Measurements from ENCODE around the gene GPR39.

DNA sequence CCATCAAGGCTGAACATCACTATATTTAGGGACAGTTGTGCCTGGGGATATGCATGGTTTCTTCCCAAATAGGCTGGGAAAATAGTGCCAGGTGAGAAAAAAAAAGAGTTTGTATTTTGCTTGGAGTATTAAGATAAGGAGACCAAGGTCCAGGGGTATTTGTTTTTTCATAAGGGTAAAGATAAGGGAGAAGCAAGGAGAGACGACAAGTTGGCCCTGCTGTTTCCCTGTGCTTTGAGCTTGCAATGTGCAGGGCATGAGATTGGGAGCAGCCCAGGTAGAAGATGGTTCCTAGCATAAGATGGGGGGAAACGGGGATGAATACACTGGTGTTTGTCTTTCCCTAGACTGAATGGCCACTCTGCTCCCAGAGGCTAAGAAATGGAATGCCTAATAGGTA lies 8.8 kb upstream of the GPR39 start:
- TF ChIP-seq, protein P1, sequence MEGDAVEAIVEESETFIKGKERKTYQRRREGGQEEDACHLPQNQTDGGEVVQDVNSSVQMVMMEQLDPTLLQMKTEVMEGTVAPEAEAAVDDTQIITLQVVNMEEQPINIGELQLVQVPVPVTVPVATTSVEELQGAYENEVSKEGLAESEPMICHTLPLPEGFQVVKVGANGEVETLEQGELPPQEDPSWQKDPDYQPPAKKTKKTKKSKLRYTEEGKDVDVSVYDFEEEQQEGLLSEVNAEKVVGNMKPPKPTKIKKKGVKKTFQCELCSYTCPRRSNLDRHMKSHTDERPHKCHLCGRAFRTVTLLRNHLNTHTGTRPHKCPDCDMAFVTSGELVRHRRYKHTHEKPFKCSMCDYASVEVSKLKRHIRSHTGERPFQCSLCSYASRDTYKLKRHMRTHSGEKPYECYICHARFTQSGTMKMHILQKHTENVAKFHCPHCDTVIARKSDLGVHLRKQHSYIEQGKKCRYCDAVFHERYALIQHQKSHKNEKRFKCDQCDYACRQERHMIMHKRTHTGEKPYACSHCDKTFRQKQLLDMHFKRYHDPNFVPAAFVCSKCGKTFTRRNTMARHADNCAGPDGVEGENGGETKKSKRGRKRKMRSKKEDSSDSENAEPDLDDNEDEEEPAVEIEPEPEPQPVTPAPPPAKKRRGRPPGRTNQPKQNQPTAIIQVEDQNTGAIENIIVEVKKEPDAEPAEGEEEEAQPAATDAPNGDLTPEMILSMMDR (IDR thresholded peaks at IDR 0.05; ENCODE audit: insufficient read depth, low read length, poor library complexity, severe bottlenecking) = no peak
- TF ChIP-seq EZH2phosphoT487 (conservative IDR thresholded peaks at IDR 0.05; ENCODE audit: low read length) = no peak
